K562 (cell line): ENCODE results near the gene GLRX. TPM values are rescaled to one million over a fixed set of nuclear protein-coding genes. Genes with fewer than 3 reads are reported as not detected.

ENCODE experiments used
- DNMT1 ChIP-seq: fragments of 450-650 bp; IDR thresholded peaks from 2 replicates; pipeline ENCODE4 v1.6.1; 2016; ENCODE audit warnings: antibody characterized with exemption, mild to moderate bottlenecking
- HDAC3 ChIP-seq: fragments of 450-650 bp; IDR thresholded peaks from 2 replicates; pipeline ENCODE4 v1.6.1; 2018; ENCODE audit warnings: borderline replicate concordance, mild to moderate bottlenecking, moderate library complexity; ENCODE audit not compliant: partially characterized antibody
- HOMEZ ChIP-seq: fragments of 250-450 bp; sonication (Bioruptor Pico); IDR thresholded peaks from 2 replicates; pipeline ENCODE4 v1.4.0; 2020; ENCODE audit warnings: mild to moderate bottlenecking, moderate library complexity
- MITF ChIP-seq: IDR thresholded peaks from 2 replicates; pipeline ENCODE4 v1.6.1; 2014; ENCODE audit warnings: antibody characterized with exemption
- SAFB2 ChIP-seq: fragments of 200-400 bp; formaldehyde crosslinking; IDR thresholded peaks from 2 replicates; pipeline ENCODE4 v1.6.1; 2018; ENCODE audit warnings: borderline replicate concordance, low read length, low read depth, moderate library complexity; ENCODE audit not compliant: severe bottlenecking
- SMAD1 ChIP-seq: fragments of 150-350 bp; IDR thresholded peaks from 2 replicates; pipeline ENCODE4 v1.6.1; 2014; ENCODE audit warnings: low read length, low read depth; ENCODE audit not compliant: partially characterized antibody
- XRCC3 ChIP-seq: fragments of 450-650 bp; IDR thresholded peaks from 2 replicates; pipeline ENCODE4 v1.6.1; 2017; ENCODE audit warnings: mild to moderate bottlenecking, moderate library complexity
- ZBTB34 ChIP-seq: fragments of 250-450 bp; sonication (Bioruptor Pico); IDR thresholded peaks from 2 replicates; pipeline ENCODE4 v1.8.0; 2021; ENCODE audit warnings: mild to moderate bottlenecking, moderate library complexity
- ZBTB40 ChIP-seq, 2 experiments: fragments of 450-650 bp in 1 of 2; sonication (generic) in 1 of 2; formaldehyde crosslinking in 1 of 2; IDR thresholded peaks; 2 replicates each; pipeline versions ENCODE4 v1.7.1 to v1.9.0; 2016 to 2022; ENCODE audit warnings: inconsistent platforms in 1 of 2, mild to moderate bottlenecking in 1 of 2, missing genetic modification reagents in 1 of 2
- ZNF12 ChIP-seq: sonication (generic); formaldehyde crosslinking; IDR thresholded peaks from 2 replicates; pipeline ENCODE4 v1.4.0; 2020; ENCODE audit warnings: mild to moderate bottlenecking, missing genetic modification reagents
- ZNF512 ChIP-seq: IDR thresholded peaks from 2 replicates; pipeline ENCODE4 v1.6.1; 2016; ENCODE audit warnings: missing genetic modification characterization, missing compliant biosample characterization
- polyA plus RNA-seq, 8 experiments: library from polyadenylated mRNA; depleted of rRNA in 4 of 8; stranded (reverse) in 5 of 8; unstranded in 3 of 8; fragments of >200 nt; fragmentation: Nextera tagmentation in 2 of 8; fragmentation: Illumina TruSeq in 1 of 8; extraction: Ambion mirVana in 2 of 8; extraction: Trizol in 1 of 8; gene quantifications; 2 replicates each; pipeline versions ENCODE4 v1.2.1 to v1.2.3, GENCODE V29; 2011 to 2014; ENCODE audit warnings: inconsistent platforms in 1 of 8, missing spikeins in 1 of 8
- total RNA-seq, 7 experiments: library from RNA; depleted of rRNA in 6 of 7; stranded (reverse); fragments of >200 nt in 6 of 7; fragmentation: Illumina TruSeq in 2 of 7; extraction: Trizol in 2 of 7; gene quantifications; 2 replicates each; pipeline versions ENCODE4 v1.2.1 to v1.2.3, GENCODE V29; 2011 to 2021; ENCODE audit warnings: low replicate concordance in 1 of 7

GLRX gene
- total and polyA plus RNA-seq, 9 of the 15 experiments (the other 6 are each of a cell fraction or from before 2014, with no cell fraction given), result 2.3 to 11.2 (median 4.6) TPM

- TF ChIP-seq XRCC3 (no peak), SAFB2 (no peak), ZNF512 (tag) (no peak), ZNF12 (no peak), HOMEZ (no peak), ZBTB40 (IDR thresholded peaks at IDR 0.05) (no peak), ZBTB40 (CRISPR knock-in tag; IDR thresholded peaks at IDR 0.05) (no peak), ZBTB34 (CRISPR knock-in tag) (no peak), DNMT1 (no peak), HDAC3 (no peak), SMAD1 (no peak), MITF (no peak)
Observed at GRCh38 chr5:95822043-95822541, 434 bp downstream of the GLRX start (continued).
